A673 (cell line): ENCODE results near the gene GNRHR.

Experiments
- CTCF ChIP-seq: fragments of 300-800, 200-600 bp; sonication (generic); conservative IDR thresholded peaks from 2 replicates; pipeline ENCODE4 v1.5.1; 2017; ENCODE audit warnings: low read depth, mild to moderate bottlenecking, antibody characterized with exemption, low read length, moderate library complexity, mixed read lengths
- EZH2 ChIP-seq: fragments of 200-600 bp; sonication (generic); IDR thresholded peaks from 2 replicates; pipeline ENCODE4 v1.6.1; 2017; ENCODE audit warnings: borderline replicate concordance, low read depth, mild to moderate bottlenecking, mixed read lengths, antibody characterized with exemption, low read length; ENCODE audit not compliant: poor library complexity, severe bottlenecking

GRCh38 chr4:67691328-67691727 lies 62.9 kb downstream of the GNRHR start:
- TF ChIP-seq CTCF (no peak), EZH2 (no peak)
